Activated CD4-positive, alpha-beta T cell treated with anti-CD3 and anti-CD28 coated beads for 48 hours (primary cell): Measurements from ENCODE around the gene CHST15.

Experiments used
- DNase-seq: peaks from one replicate; pipeline ENCODE4 v3.0.0-alpha.2; 2020

The CHST15 gene

GRCh38 chr10:124027031-124027611 lies 66.3 kb downstream of the CHST15 start:
- no peak for DNase-seq

- DNase-seq: no peak
Measured at GRCh38 chr10:124026589-124026939, 66.8 kb downstream of the CHST15 start.

GRCh38 chr10:124025660-124026588 lies 67.5 kb downstream of the CHST15 start:
- no peak for DNase-seq

GRCh38 chr10:124025152-124025551 lies 68.2 kb downstream of the CHST15 start:
- no peak for DNase-seq

- no peak for DNase-seq
Measured at GRCh38 chr10:124022066-124022465, 71.3 kb downstream of the CHST15 start.

- DNase-seq: no peak
Measured at GRCh38 chr10:124020981-124021815, 72.2 kb downstream of the CHST15 start.

GRCh38 chr10:124019886-124020797 lies 73.3 kb downstream of the CHST15 start:
- no peak for DNase-seq

GRCh38 chr10:124018886-124019525 lies 74.4 kb downstream of the CHST15 start:
- no peak for DNase-seq

- DNase-seq: no peak
Measured at GRCh38 chr10:124017729-124018128, 75.7 kb downstream of the CHST15 start.

GRCh38 chr10:124016804-124017375 lies 76.5 kb downstream of the CHST15 start:
- no peak for DNase-seq

GRCh38 chr10:124015991-124016390 lies 77.4 kb downstream of the CHST15 start:
- no peak for DNase-seq

- no peak for DNase-seq
Measured at GRCh38 chr10:124014416-124015154, 78.8 kb downstream of the CHST15 start.

GRCh38 chr10:124013916-124014315 lies 79.5 kb downstream of the CHST15 start:
- DNase-seq: no peak

- no peak for DNase-seq
Measured at GRCh38 chr10:124012991-124013390, 80.4 kb downstream of the CHST15 start.

GRCh38 chr10:124012583-124012982 lies 80.8 kb downstream of the CHST15 start:
- no peak for DNase-seq

- DNase-seq: no peak
Measured at GRCh38 chr10:124012066-124012465, 81.3 kb downstream of the CHST15 start.

- no peak for DNase-seq
Measured at GRCh38 chr10:124011464-124011863, 81.9 kb downstream of the CHST15 start.

- DNase-seq: no peak
Measured at GRCh38 chr10:124010563-124011131, 82.8 kb downstream of the CHST15 start.

- no peak for DNase-seq
Measured at GRCh38 chr10:124010024-124010423, 83.4 kb downstream of the CHST15 start.

GRCh38 chr10:124009231-124010015 lies 84.0 kb downstream of the CHST15 start:
- DNase-seq: no peak
